Mesenchymal stem cell (in vitro differentiated cells and primary cell): ENCODE measurements around the gene CA5A.
A peak's percentile ranks its signal among the peaks of the same experiment; 100 is the strongest.

ENCODE experiments used
- DNase-seq: peaks from one replicate; pipeline ENCODE4 v3.0.0-alpha.2; 2013
- H2AFZ ChIP-seq: one replicate; pipeline ENCODE4 v1.6.1; 2013; ENCODE audit warnings: low read depth, mild to moderate bottlenecking, control low read depth, inconsistent platforms, low read length, moderate library complexity
- H2AK5ac ChIP-seq: 2 replicates; pipeline ENCODE4 v1.6.1; 2013; ENCODE audit warnings: low read length, moderate library complexity, mild to moderate bottlenecking, inconsistent platforms; ENCODE audit not compliant: severe bottlenecking
- H2BK120ac ChIP-seq: one replicate; pipeline ENCODE4 v1.6.1; 2013; ENCODE audit warnings: low read depth, mild to moderate bottlenecking, inconsistent platforms, low read length, moderate library complexity
- H2BK12ac ChIP-seq, 2 experiments: one replicate each; pipeline ENCODE4 v1.6.1; 2013; ENCODE audit warnings: inconsistent platforms in 2 of 2, low read length in 2 of 2, mild to moderate bottlenecking in 2 of 2, moderate library complexity in 2 of 2, control low read depth in 1 of 2
- H2BK15ac ChIP-seq: one replicate; pipeline ENCODE4 v1.6.1; 2013; ENCODE audit warnings: mild to moderate bottlenecking, low read depth, inconsistent platforms; ENCODE audit not compliant: poor library complexity, severe bottlenecking
- H2BK5ac ChIP-seq: 2 replicates; pipeline ENCODE4 v1.6.1; 2013; ENCODE audit warnings: low read depth, mild to moderate bottlenecking, low read length, control low read depth, inconsistent platforms; ENCODE audit not compliant: poor library complexity, severe bottlenecking
- H3K14ac ChIP-seq, 2 experiments: one replicate each; pipeline ENCODE4 v1.6.1; 2013; ENCODE audit warnings: inconsistent platforms in 2 of 2, low read length in 2 of 2, control low read depth in 1 of 2, mild to moderate bottlenecking in 1 of 2, moderate library complexity in 1 of 2
- H3K18ac ChIP-seq, 2 experiments: one replicate each; pipeline ENCODE4 v1.6.1; 2013; ENCODE audit warnings: inconsistent platforms in 2 of 2, low read length in 2 of 2, control low read depth in 1 of 2, low read depth in 1 of 2, mild to moderate bottlenecking in 1 of 2
- H3K23ac ChIP-seq, 2 experiments: one replicate each; pipeline ENCODE4 v1.6.1; 2013; ENCODE audit warnings: inconsistent platforms in 2 of 2, low read length in 2 of 2, mild to moderate bottlenecking in 2 of 2, moderate library complexity in 2 of 2, control low read depth in 1 of 2
- H3K27ac ChIP-seq: 2 replicates; pipeline ENCODE4 v1.5.1; 2013; ENCODE audit warnings: mild to moderate bottlenecking, moderate library complexity, low read length, control low read depth, inconsistent platforms; ENCODE audit not compliant: poor library complexity, severe bottlenecking
- H3K27me3 ChIP-seq, 2 experiments: 2 replicates each; pipeline versions ENCODE4 v1.6.1 to v1.7.0; 2013; ENCODE audit warnings: low read length in 2 of 2, mild to moderate bottlenecking in 2 of 2, moderate library complexity in 2 of 2, control low read depth in 1 of 2, inconsistent platforms in 1 of 2; ENCODE audit not compliant: control insufficient read depth in 1 of 2, insufficient read depth in 1 of 2
- H3K36me3 ChIP-seq, 2 experiments: 2 replicates each; pipeline versions ENCODE4 v1.6.1 to v1.7.0; 2013; ENCODE audit warnings: low read length in 2 of 2, control low read depth in 1 of 2, inconsistent platforms in 1 of 2, low read depth in 1 of 2, mild to moderate bottlenecking in 1 of 2; ENCODE audit not compliant: insufficient read depth in 2 of 2, control insufficient read depth in 1 of 2
- H3K4ac ChIP-seq, 2 experiments: one replicate each; pipeline ENCODE4 v1.6.1; 2013; ENCODE audit warnings: inconsistent platforms in 2 of 2, low read length in 2 of 2, mild to moderate bottlenecking in 2 of 2, moderate library complexity in 2 of 2, control low read depth in 1 of 2, low read depth in 1 of 2
- H3K4me1 ChIP-seq: 2 replicates; pipeline ENCODE4 v1.6.1; 2013; ENCODE audit warnings: low read depth, low read length, control low read depth; ENCODE audit not compliant: control insufficient read depth, insufficient read depth
- H3K4me2 ChIP-seq: 2 replicates; pipeline ENCODE4 v1.6.1; 2013; ENCODE audit warnings: low read length, mild to moderate bottlenecking, inconsistent platforms; ENCODE audit not compliant: poor library complexity, severe bottlenecking
- H3K4me3 ChIP-seq, 2 experiments: 2 replicates each; pipeline versions ENCODE4 v1.5.1 to v1.7.0; 2013; ENCODE audit warnings: low read length in 2 of 2, mild to moderate bottlenecking in 2 of 2, control low read depth in 1 of 2, low read depth in 1 of 2; ENCODE audit not compliant: insufficient read depth in 1 of 2
- H3K79me1 ChIP-seq: replicated peaks from 2 replicates; pipeline ENCODE4 v1.6.1; 2013; ENCODE audit warnings: mild to moderate bottlenecking, control low read depth, low read length, inconsistent platforms; ENCODE audit not compliant: poor library complexity, severe bottlenecking
- H3K9ac ChIP-seq: 2 replicates; pipeline ENCODE4 v1.7.0; 2013; ENCODE audit warnings: mild to moderate bottlenecking, low read length, moderate library complexity
- H3K9me3 ChIP-seq: 2 replicates; pipeline ENCODE4 v1.7.0; 2013; ENCODE audit warnings: mild to moderate bottlenecking, low read length; ENCODE audit not compliant: control insufficient read depth
- H4K8ac ChIP-seq: one replicate; pipeline ENCODE4 v1.6.1; 2013; ENCODE audit warnings: inconsistent platforms, mild to moderate bottlenecking, low read length, moderate library complexity
- H4K91ac ChIP-seq: one replicate; pipeline ENCODE4 v1.6.1; 2013; ENCODE audit warnings: mild to moderate bottlenecking, low read length, inconsistent platforms
- WGBS: methylation state at CpG from one replicate; pipeline ENCODE4 v1.1.7; 2013; ENCODE audit warnings: mixed read lengths; 5-methylcytosine and 5-hydroxymethylcytosine counted together

CA5A gene

DNA sequence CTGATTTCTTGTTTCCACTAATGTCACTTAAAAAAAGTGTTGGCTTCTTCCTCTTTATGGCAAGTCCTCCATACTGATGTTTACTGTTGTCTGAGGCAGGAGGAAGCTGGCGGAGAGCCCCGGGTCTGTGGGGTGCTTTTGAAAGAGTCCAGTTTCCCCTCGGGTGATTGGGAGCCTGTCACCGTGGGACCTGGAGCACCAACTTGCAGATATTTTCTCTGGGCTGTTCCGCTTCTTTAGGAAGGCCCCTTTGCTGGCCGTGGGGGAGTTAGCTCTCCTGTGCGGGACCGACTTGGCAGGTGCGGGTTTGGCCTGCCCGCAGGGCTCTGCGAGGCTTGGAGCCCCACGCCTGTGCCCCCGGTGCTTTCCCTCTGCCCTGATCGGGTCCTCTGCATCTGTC, 18.0 kb upstream of the CA5A start:
- 95% methylated on average over 12 of the region's 14 CpGs for WGBS
- no peak overlapping the region for H2BK15ac ChIP-seq
- H3K4me2 ChIP-seq, result no peak overlapping the region

DNA sequence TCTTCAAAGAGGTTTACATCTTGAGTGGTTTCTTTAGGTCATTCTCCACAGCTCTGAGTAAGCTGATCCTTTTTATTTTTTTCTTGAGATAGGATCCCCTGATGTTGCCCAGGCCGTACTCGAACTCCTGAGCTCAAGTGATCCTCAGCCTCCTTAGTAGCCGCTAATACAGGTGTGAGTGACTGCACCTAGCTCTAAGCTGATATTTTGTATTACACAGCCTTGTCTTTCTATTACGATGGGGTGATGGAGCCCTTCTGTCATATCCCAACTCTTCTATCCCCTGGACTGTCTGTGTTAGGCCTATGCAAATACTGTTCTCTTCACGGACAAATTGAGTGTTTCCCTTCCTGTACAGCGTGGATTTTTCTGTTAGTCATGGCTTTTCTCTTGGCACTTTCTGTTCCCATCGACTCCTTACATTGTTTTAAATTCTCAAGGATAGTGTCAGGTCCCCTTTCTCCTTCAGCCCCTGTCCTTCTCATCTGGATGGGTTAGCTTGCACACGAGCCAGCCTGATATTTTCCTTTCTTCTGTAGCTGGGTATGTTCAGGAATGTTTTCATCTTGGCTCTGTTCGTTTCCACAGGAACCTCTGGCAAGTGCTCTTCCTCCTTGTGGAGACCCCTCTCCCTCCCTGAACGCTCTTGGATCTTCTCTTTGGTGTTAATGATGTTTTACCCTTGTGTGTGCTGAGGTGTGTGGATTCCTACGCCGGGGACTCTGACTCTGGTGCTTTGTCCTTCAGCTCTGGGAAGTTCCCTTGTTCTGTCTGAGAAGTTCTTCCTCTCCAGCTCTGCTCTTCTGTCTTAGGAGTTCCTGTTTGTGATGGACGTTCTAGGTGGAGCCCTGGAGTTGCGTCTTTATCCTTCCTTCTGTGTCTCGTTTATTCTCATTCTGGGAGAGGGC, 17.2 kb upstream of the CA5A start:
- Histone ChIP-seq H2AK5ac (no peak overlapping the region), H3K4me1 (peaks cover 27% of the 10 kb centered on the region)

More for the DNA sequence above, 18.0 kb upstream of the CA5A start:
- peaks cover 18% of the 10 kb centered on the region for H3K79me1 ChIP-seq
- DNase-seq, result no peak
- H3K27me3 ChIP-seq, result no peaks in the 10 kb centered on the region
- H2BK5ac ChIP-seq, result no peak overlapping the region
- H3K9me3 ChIP-seq, result no peaks in the 10 kb centered on the region
- no peak overlapping the region for H3K23ac ChIP-seq
- H3K4me1 ChIP-seq, result peaks cover 29% of the 10 kb centered on the region
- H2BK120ac ChIP-seq, result no peak overlapping the region
- H2AFZ ChIP-seq, result no peak overlapping the region
- no peak overlapping the region for H4K8ac ChIP-seq
- H3K4me3 ChIP-seq, result no peak overlapping the region
- H2BK12ac ChIP-seq, result no peak overlapping the region
- no peak overlapping the region for H3K27ac ChIP-seq
- H2AK5ac ChIP-seq, result no peak overlapping the region
- H3K4ac ChIP-seq, result no peak overlapping the region
- H4K91ac ChIP-seq, result no peak overlapping the region
- H3K36me3 ChIP-seq, result peaks cover 10 to 27% of the 10 kb centered on the region in 2 experiments
- H3K9ac ChIP-seq, result peak overlapping the region; percentile 99
- no peak overlapping the region for H3K18ac ChIP-seq
- H3K14ac ChIP-seq, result no peak overlapping the region

DNA sequence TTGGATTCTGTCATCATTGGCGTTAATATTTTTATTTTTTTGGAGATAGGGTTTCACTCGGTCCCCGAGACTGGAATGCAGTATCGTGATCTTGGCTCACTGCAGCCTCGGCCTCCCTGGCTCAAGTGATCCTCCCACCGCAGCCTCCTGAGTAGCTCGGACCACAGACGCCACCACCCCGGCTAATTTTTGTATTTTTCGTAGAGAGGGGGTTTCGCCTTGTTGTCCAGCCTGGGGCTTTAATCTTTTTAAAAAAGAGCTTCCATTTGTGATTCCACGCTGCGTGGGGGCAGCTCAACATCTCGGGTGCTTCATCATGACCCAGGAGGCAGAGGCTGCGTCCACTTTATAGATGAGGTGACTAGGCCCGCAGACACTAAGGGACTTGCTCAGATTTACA, 16.4 kb upstream of the CA5A start:
- peaks cover 10 to 16% of the 10 kb centered on the region in 2 experiments for H3K36me3 ChIP-seq
- H3K18ac ChIP-seq, result no peak overlapping the region
- H3K14ac ChIP-seq, result no peak overlapping the region
- no peak overlapping the region for H2AK5ac ChIP-seq
- H3K27me3 ChIP-seq, result no peaks in the 10 kb centered on the region
- H4K8ac ChIP-seq, result no peak overlapping the region
- peak overlapping the region; percentile 72 for H3K4me2 ChIP-seq
- H2BK15ac ChIP-seq, result no peak overlapping the region
- peaks cover 8% of the 10 kb centered on the region for H3K79me1 ChIP-seq
- no peak overlapping the region for H2BK5ac ChIP-seq
- no peak overlapping the region for H2AFZ ChIP-seq
- no peaks in the 10 kb centered on the region for H3K9me3 ChIP-seq
- H3K4me1 ChIP-seq, result peaks cover 27% of the 10 kb centered on the region
- WGBS, result 97% methylated on average over 15 of the region's 16 CpGs
- peak overlapping the region; percentile 75 for H3K27ac ChIP-seq
- peak overlapping the region; percentile 99 for H3K9ac ChIP-seq
- no peak for DNase-seq
- no peak overlapping the region for H2BK120ac ChIP-seq
- no peak overlapping the region for H2BK12ac ChIP-seq
- peak overlapping the region in 1 of 2 experiments; percentile 95 for H3K4me3 ChIP-seq
- H4K91ac ChIP-seq, result no peak overlapping the region
- H3K4ac ChIP-seq, result no peak overlapping the region
- no peak overlapping the region for H3K23ac ChIP-seq

More for the DNA sequence above, 17.2 kb upstream of the CA5A start:
- H2BK120ac ChIP-seq, result no peak overlapping the region
- no peak overlapping the region for H4K8ac ChIP-seq
- H2BK5ac ChIP-seq, result no peak overlapping the region
- 94% methylated on average over 13 of the region's 15 CpGs for WGBS
- H2AFZ ChIP-seq, result no peak overlapping the region
- no peak overlapping the region for H4K91ac ChIP-seq
- no peak overlapping the region for H3K18ac ChIP-seq
- H2BK12ac ChIP-seq, result no peak overlapping the region
- no peak overlapping the region for H3K14ac ChIP-seq
- no peaks in the 10 kb centered on the region for H3K9me3 ChIP-seq
- peaks cover 11% of the 10 kb centered on the region for H3K79me1 ChIP-seq
- H3K27ac ChIP-seq, result no peak overlapping the region
- no peak overlapping the region for H3K4ac ChIP-seq
- peak overlapping the region; percentile 99 for H3K9ac ChIP-seq
- DNase-seq, result no peak
- no peak overlapping the region for H2BK15ac ChIP-seq
- no peak overlapping the region for H3K4me3 ChIP-seq
- H3K23ac ChIP-seq, result no peak overlapping the region
- H3K36me3 ChIP-seq, result peaks cover 10 to 21% of the 10 kb centered on the region in 2 experiments
- no peaks in the 10 kb centered on the region for H3K27me3 ChIP-seq
- H3K4me2 ChIP-seq, result no peak overlapping the region
